PFSK-1 (cell line): ENCODE results near the gene ZBTB16.

Source experiments
- FOXP2 ChIP-seq: optimal IDR thresholded peaks from 2 replicates; pipeline ENCODE3; 2011; ENCODE audit warnings: borderline replicate concordance, control low read depth, inconsistent platforms; ENCODE audit not compliant: insufficient read depth; ENCODE audit errors: extremely low read length, extremely low read depth
- POLR2AphosphoS5 ChIP-seq: IDR thresholded peaks from 2 replicates; pipeline ENCODE4 v1.6.1; 2012; ENCODE audit warnings: low read depth, mild to moderate bottlenecking, control low read depth, low read length, moderate library complexity
- SIN3A ChIP-seq: IDR thresholded peaks from 2 replicates; pipeline ENCODE4 v1.6.1; 2012; ENCODE audit warnings: mild to moderate bottlenecking, low read length, moderate library complexity, borderline replicate concordance; ENCODE audit not compliant: insufficient read depth
- TAF1 ChIP-seq: IDR thresholded peaks from 2 replicates; pipeline ENCODE4 v1.6.1; 2012; ENCODE audit warnings: low read length, control low read depth, borderline replicate concordance; ENCODE audit not compliant: insufficient read depth
- TF ChIP-seq, protein P1 (sequence below), 2 experiments: IDR thresholded peaks; 2 replicates each; pipeline versions ENCODE4 v1.6.1 to v1.8.0; 2011 to 2012; ENCODE audit warnings: low read depth in 2 of 2, low read length in 2 of 2, control low read depth in 1 of 2, inconsistent platforms in 1 of 2, mild to moderate bottlenecking in 1 of 2, moderate library complexity in 1 of 2; ENCODE audit not compliant: insufficient read depth in 1 of 2

Gene ZBTB16

DNA sequence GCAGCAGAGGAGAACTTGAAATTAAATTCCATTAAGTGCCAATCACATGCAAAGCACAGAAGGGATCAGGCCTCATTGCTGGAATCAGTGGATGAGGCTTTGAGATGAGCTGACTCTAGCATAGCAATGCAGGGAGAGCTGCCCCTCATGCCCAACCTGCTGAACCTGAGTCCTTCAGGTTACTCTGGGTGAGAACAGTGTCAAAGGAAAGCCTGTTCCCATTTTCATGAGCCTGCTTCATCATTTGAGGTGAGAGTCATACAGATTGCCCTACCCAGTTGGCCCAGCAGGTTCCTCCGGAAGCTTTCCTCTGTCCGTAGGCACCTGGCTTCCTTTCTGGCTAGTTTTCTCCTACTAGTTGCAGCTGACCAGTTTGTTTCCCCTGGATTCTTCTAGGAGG, 25.9 kb upstream of the ZBTB16 start:
- no peak for TF ChIP-seq FOXP2
- no peak for TF ChIP-seq SIN3A
- no peak for TF ChIP-seq TAF1
- TF ChIP-seq, protein P1, sequence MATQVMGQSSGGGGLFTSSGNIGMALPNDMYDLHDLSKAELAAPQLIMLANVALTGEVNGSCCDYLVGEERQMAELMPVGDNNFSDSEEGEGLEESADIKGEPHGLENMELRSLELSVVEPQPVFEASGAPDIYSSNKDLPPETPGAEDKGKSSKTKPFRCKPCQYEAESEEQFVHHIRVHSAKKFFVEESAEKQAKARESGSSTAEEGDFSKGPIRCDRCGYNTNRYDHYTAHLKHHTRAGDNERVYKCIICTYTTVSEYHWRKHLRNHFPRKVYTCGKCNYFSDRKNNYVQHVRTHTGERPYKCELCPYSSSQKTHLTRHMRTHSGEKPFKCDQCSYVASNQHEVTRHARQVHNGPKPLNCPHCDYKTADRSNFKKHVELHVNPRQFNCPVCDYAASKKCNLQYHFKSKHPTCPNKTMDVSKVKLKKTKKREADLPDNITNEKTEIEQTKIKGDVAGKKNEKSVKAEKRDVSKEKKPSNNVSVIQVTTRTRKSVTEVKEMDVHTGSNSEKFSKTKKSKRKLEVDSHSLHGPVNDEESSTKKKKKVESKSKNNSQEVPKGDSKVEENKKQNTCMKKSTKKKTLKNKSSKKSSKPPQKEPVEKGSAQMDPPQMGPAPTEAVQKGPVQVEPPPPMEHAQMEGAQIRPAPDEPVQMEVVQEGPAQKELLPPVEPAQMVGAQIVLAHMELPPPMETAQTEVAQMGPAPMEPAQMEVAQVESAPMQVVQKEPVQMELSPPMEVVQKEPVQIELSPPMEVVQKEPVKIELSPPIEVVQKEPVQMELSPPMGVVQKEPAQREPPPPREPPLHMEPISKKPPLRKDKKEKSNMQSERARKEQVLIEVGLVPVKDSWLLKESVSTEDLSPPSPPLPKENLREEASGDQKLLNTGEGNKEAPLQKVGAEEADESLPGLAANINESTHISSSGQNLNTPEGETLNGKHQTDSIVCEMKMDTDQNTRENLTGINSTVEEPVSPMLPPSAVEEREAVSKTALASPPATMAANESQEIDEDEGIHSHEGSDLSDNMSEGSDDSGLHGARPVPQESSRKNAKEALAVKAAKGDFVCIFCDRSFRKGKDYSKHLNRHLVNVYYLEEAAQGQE (IDR thresholded peaks at IDR 0.05; ENCODE audit: insufficient read depth in 1 of 2, low read depth in 2 of 2, low read length in 2 of 2) = no peak
- TF ChIP-seq POLR2AphosphoS5 = no peak

DNA sequence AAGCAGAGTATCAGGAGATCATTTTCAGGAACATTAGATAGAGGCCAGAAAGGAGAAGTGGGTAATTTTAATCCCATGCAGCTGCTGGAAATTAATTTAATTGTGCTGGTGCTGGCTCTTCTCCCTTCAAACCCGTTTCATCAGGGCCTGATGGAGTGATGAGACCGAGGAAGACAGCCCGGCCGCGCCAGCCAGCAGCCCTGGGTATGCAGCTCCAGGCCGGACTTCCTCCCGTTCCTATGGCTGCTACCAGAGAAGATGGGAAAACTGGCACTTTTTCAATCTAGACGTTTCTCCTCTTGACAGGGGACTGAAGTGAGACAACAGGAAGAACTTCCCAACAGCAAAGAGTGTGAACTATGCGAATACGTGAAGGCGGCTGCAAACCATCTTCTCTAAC, 24.6 kb upstream of the ZBTB16 start:
- no peak for TF ChIP-seq FOXP2
- TF ChIP-seq POLR2AphosphoS5 = no peak
- no peak for TF ChIP-seq TAF1
- TF ChIP-seq, protein P1 (IDR thresholded peaks at IDR 0.05; ENCODE audit: insufficient read depth in 1 of 2, low read depth in 2 of 2, low read length in 2 of 2) = no peak
- TF ChIP-seq SIN3A = no peak

DNA sequence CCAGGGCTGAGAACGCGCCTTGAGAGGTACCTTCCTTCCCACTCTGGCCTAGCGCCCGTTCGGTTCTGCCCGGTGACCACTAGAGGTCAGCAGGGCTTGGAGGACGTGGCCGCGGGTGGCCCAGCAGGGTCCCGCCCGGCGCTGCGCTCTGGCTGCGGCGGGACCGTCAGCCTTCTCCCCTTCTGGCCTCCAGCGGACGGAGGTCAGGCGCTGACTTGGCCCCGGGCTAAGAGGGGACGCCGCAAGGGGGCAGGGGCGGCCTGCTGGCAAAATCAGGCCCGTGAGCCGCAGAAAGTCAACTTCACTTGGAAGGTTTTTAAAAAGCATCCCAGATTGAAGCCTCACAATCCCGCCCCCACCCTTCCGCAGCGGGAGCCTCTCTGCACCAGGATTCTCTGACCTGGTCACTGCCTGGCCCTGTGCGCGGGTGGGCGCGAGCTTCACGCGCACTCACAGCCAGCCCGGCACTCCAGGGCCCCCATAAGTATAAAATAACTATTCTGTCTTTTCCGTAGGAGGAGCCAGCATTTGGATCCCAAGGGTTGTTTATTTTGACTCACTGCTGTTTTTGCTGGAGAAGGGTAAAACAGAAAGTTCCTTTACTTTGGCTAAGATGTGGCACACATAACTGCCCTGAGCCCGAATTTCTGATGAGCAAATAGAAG, 23.2 kb upstream of the ZBTB16 start:
- TF ChIP-seq TAF1 = no peak
- TF ChIP-seq, protein P1 (IDR thresholded peaks at IDR 0.05; ENCODE audit: insufficient read depth in 1 of 2, low read depth in 2 of 2, low read length in 2 of 2) = peak in 1 of 2 experiments; percentile 15; a peak in 1 of 4 replicates
- no peak for TF ChIP-seq SIN3A
- TF ChIP-seq FOXP2 = peak; percentile 93

DNA sequence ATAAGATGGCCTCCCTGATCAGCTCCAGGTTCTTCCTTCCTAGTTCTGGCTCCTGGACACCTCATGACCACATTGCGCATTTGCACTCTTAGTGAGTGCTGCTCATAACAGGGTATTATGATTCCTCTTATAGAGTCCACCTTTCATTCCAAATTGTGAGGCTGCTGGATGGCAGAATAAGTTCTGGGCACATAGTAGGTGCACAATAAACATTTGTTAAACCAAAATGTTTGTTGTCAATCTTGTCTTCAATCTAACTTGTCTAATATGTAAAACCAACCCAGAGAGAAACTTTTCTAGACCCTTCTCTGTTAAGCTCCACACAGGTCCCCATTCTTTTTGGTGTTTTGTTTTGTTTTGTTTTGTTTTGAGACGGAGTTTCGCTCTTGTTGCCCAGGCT, 22.6 kb upstream of the ZBTB16 start:
- TF ChIP-seq TAF1 (no peak), FOXP2 (no peak), SIN3A (no peak)

DNA sequence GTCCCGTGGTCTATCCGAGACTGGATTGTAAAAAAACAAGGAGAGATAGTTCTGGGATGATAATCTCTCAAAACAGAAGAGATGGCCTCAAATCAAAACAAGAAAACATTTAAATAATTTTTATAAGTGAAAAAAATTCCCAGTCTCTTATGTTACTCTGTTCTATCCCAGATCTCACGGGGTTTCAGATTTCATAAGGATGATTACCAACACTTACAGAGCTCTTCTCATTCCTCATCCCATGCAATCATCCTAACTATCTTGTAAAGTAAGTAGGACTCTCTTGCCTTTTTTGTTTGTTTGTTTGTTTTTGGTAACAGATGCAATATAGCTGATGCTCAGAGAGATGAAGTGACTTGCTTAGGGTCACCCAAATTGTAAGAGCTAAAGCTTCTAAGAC, 20.0 kb upstream of the ZBTB16 start:
- TF ChIP-seq TAF1 = no peak
- TF ChIP-seq SIN3A = no peak
- TF ChIP-seq, protein P1 (IDR thresholded peaks at IDR 0.05; ENCODE audit: insufficient read depth in 1 of 2, low read depth in 2 of 2, low read length in 2 of 2) = no peak
- TF ChIP-seq POLR2AphosphoS5 = no peak
- no peak for TF ChIP-seq FOXP2
